Smooth muscle cell (in vitro differentiated cells): Measurements from ENCODE around the gene WWOX. TPM values are rescaled to one million over a fixed set of nuclear protein-coding genes. Genes with fewer than 3 reads are reported as not detected.

ENCODE experiments used
- DNase-seq: peaks from one replicate; lab custom pipeline; 2025; ENCODE audit not compliant: unreplicated experiment; lab: John Stamatoyannopoulos, UW
- H2AFZ ChIP-seq: fragments of 200-600 bp; sonication (generic); 2 replicates; pipeline ENCODE4 v1.6.0; 2016; ENCODE audit warnings: antibody characterized with exemption, low read depth, mild to moderate bottlenecking
- H3F3A ChIP-seq: fragments of 200-600 bp; sonication (generic); 2 replicates; pipeline ENCODE4 v1.6.0; 2017; ENCODE audit warnings: antibody characterized with exemption, low read depth
- H3K27ac ChIP-seq: fragments of 200-600 bp; sonication (generic); 2 replicates; pipeline ENCODE4 v1.5.1; 2016; ENCODE audit warnings: low read depth, mild to moderate bottlenecking
- H3K27me3 ChIP-seq: fragments of 200-600 bp; sonication (generic); 2 replicates; pipeline ENCODE4 v1.6.1; 2016; ENCODE audit warnings: low read depth, mild to moderate bottlenecking
- H3K36me3 ChIP-seq: fragments of 200-600 bp; sonication (generic); 2 replicates; pipeline ENCODE4 v1.5.1; 2016; ENCODE audit warnings: low read depth
- H3K4me1 ChIP-seq: fragments of 200-600 bp; sonication (generic); 2 replicates; pipeline ENCODE4 v1.5.1; 2016; ENCODE audit warnings: low read depth
- H3K4me2 ChIP-seq: fragments of 200-600 bp; sonication (generic); 2 replicates; pipeline ENCODE4 v1.6.0; 2016; ENCODE audit warnings: mild to moderate bottlenecking
- H3K4me3 ChIP-seq: fragments of 200-600 bp; sonication (generic); 2 replicates; pipeline ENCODE4 v1.5.1; 2016; ENCODE audit warnings: mild to moderate bottlenecking
- H3K79me2 ChIP-seq: fragments of 200-600 bp; sonication (generic); 2 replicates; pipeline ENCODE4 v1.6.0; 2016; ENCODE audit warnings: low read depth, mild to moderate bottlenecking
- H3K9ac ChIP-seq: fragments of 200-600 bp; sonication (generic); 2 replicates; pipeline ENCODE4 v1.6.0; 2016; ENCODE audit warnings: low read depth
- H3K9me3 ChIP-seq: fragments of 200-600 bp; sonication (generic); replicated peaks from 2 replicates; pipeline ENCODE4 v1.5.1; 2016; ENCODE audit warnings: low read depth
- H4K20me1 ChIP-seq: fragments of 200-600 bp; sonication (generic); 2 replicates; pipeline ENCODE4 v1.6.0; 2016; ENCODE audit warnings: low read depth
- CTCF ChIP-seq: fragments of 200-600 bp; sonication (generic); IDR thresholded peaks from 2 replicates; pipeline ENCODE4 v1.5.1; 2017; ENCODE audit warnings: borderline replicate concordance, mild to moderate bottlenecking, antibody characterized with exemption; ENCODE audit not compliant: insufficient read depth, poor library complexity, severe bottlenecking
- WGBS: methylation state at CpG from one replicate; pipeline ENCODE4 v1.1.7; 2016; ENCODE audit warnings: low lambda C conversion rate; 5-methylcytosine and 5-hydroxymethylcytosine counted together
- polyA plus RNA-seq: library from polyadenylated mRNA; unstranded; fragments of >200 nt; fragmentation: Nextera tagmentation; extraction: Ambion mirVana; gene quantifications from 2 replicates; pipeline ENCODE4 v1.2.1, GENCODE V29; 2016
- total RNA-seq: library from RNA; depleted of rRNA; stranded (reverse); fragments of >200 nt; gene quantifications from 2 replicates; pipeline ENCODE4 v1.2.3, GENCODE V29; 2014

WWOX gene
- total and polyA plus RNA-seq, 2 experiments from 2014 or later = 7.5 to 14.0 TPM

GRCh38 chr16:78116946-78117345 is 17.5 kb downstream of the WWOX start:
- no peak overlapping the region for H2AFZ ChIP-seq
- no peaks in the 10 kb centered on the region for H3K9me3 ChIP-seq
- no peak overlapping the region for H3K4me2 ChIP-seq
- TF ChIP-seq CTCF = no peak
- H3K9ac ChIP-seq = no peak overlapping the region
- no peaks in the 10 kb centered on the region for H3K27me3 ChIP-seq
- H3K27ac ChIP-seq = no peak overlapping the region
- no peaks in the 10 kb centered on the region for H3K36me3 ChIP-seq
- no peak for DNase-seq
- H3F3A ChIP-seq = no peaks in the 10 kb centered on the region
- no peak overlapping the region for H3K4me3 ChIP-seq
- no peaks in the 10 kb centered on the region for H3K79me2 ChIP-seq
- H4K20me1 ChIP-seq = no peaks in the 10 kb centered on the region
- H3K4me1 ChIP-seq = no peaks in the 10 kb centered on the region
- 96% methylated on average over 4 of the region's 4 CpGs for WGBS

- Histone ChIP-seq H3F3A (no peaks in the 10 kb centered on the region), H3K4me2 (no peak overlapping the region), H3K27ac (no peak overlapping the region), H4K20me1 (no peaks in the 10 kb centered on the region), H3K4me3 (no peak overlapping the region), H3K4me1 (no peaks in the 10 kb centered on the region), H3K79me2 (no peaks in the 10 kb centered on the region), H3K9me3 (no peaks in the 10 kb centered on the region), H3K27me3 (no peaks in the 10 kb centered on the region), H2AFZ (no peak overlapping the region), H3K36me3 (no peaks in the 10 kb centered on the region), H3K9ac (no peak overlapping the region)
- WGBS = 93% methylated on average over 5 of the region's 5 CpGs
- TF ChIP-seq CTCF = no peak
- no peak for DNase-seq
These were observed 17.9 kb downstream of the WWOX start for GRCh38 chr16:78117391-78117790.

- 67% methylated on average over 4 of the region's 4 CpGs for WGBS
- TF ChIP-seq CTCF = no peak
- DNase-seq = no peak
- Histone ChIP-seq H2AFZ (no peak overlapping the region), H3K4me2 (no peak overlapping the region), H3K4me3 (no peak overlapping the region), H3K27ac (no peak overlapping the region), H3K9me3 (no peaks in the 10 kb centered on the region), H4K20me1 (no peaks in the 10 kb centered on the region), H3K4me1 (no peaks in the 10 kb centered on the region), H3F3A (no peaks in the 10 kb centered on the region), H3K27me3 (no peaks in the 10 kb centered on the region), H3K79me2 (no peaks in the 10 kb centered on the region), H3K36me3 (no peaks in the 10 kb centered on the region), H3K9ac (no peak overlapping the region)
These were observed 19.1 kb downstream of the WWOX start for GRCh38 chr16:78118469-78119025.

- TF ChIP-seq CTCF = peak; percentile 56
These were observed 23.4 kb downstream of the WWOX start for GRCh38 chr16:78122774-78123315.

More at GRCh38 chr16:78122774-78123315, 23.4 kb downstream of the WWOX start:
- WGBS = 39% methylated on average over 4 of the region's 4 CpGs
- Histone ChIP-seq H3K36me3 (no peaks in the 10 kb centered on the region), H3F3A (no peaks in the 10 kb centered on the region), H3K4me3 (no peak overlapping the region), H3K79me2 (no peaks in the 10 kb centered on the region), H3K9ac (no peak overlapping the region), H3K27me3 (no peaks in the 10 kb centered on the region), H2AFZ (peak overlapping the region; percentile 61), H3K4me1 (no peaks in the 10 kb centered on the region), H3K4me2 (peak overlapping the region; percentile 75), H3K27ac (no peak overlapping the region), H3K9me3 (no peaks in the 10 kb centered on the region), H4K20me1 (no peaks in the 10 kb centered on the region)
- DNase-seq = no peak
